Body of pancreas (tissue), 4 donors: ENCODE data around the gene MMP2. TPM values are rescaled to one million over a fixed set of nuclear protein-coding genes. Genes with fewer than 3 reads are reported as not detected.

ENCODE experiments used
- ATAC-seq: fragments of 150-250 bp; one replicate; pipeline ENCODE4 v1.9.1; 2016
- DNase-seq, 4 donors: peaks; one replicate each; pipeline ENCODE4 v3.0.0-alpha.2; 2019
- H3K27ac ChIP-seq, 4 donors: fragments of 200-600 bp; sonication (generic); 1 replicate in 3 of 4; 2 replicates in 1 of 4; pipeline versions ENCODE4 v1.5.1 to v1.6.1; 2016 to 2019; ENCODE audit warnings: mild to moderate bottlenecking in 1 of 4, mixed read lengths in 1 of 4, moderate library complexity in 1 of 4
- H3K27me3 ChIP-seq, 2 donors: fragments of 200-600 bp; sonication (generic); one replicate each; pipeline ENCODE4 v1.6.0; 2016; ENCODE audit warnings: mild to moderate bottlenecking in 1 of 2
- H3K36me3 ChIP-seq, 2 donors: fragments of 200-600 bp; sonication (generic); replicated peaks in 1 of 2; 2 replicates each; pipeline ENCODE4 v1.5.1; 2016; ENCODE audit warnings: low read depth in 2 of 2; ENCODE audit not compliant: insufficient read depth in 1 of 2
- H3K4me1 ChIP-seq: fragments of 200-600 bp; sonication (generic); one replicate; pipeline ENCODE4 v1.6.0; 2016
- H3K4me3 ChIP-seq, 2 donors: fragments of 200-600 bp; sonication (generic); 1 replicate in 1 of 2; 2 replicates in 1 of 2; pipeline ENCODE4 v1.5.1; 2016 to 2019
- H3K9me3 ChIP-seq, 3 donors: fragments of 200-600 bp; sonication (generic); 1 replicate in 2 of 3; 2 replicates in 1 of 3; pipeline ENCODE4 v1.5.1; 2016
- POLR2A ChIP-seq, 3 donors: fragments of 450-650 bp; IDR thresholded peaks; one replicate each; pipeline ENCODE4 v1.6.1; 2016; ENCODE audit warnings: antibody characterized with exemption in 3 of 3, mild to moderate bottlenecking in 2 of 3
- WGBS, 2 donors: methylation state at CpG; one replicate each; pipeline ENCODE4 v1.1.5; 2017; 5-methylcytosine and 5-hydroxymethylcytosine counted together
- intact Hi-C: fragments of 100-400 bp; cut with DNase I; formaldehyde crosslinking; loops from one replicate; pipeline ENCODE4 v1.15.1; 2023
- total RNA-seq, 2 donors: library from RNA; depleted of rRNA; stranded (reverse); fragments of >200 nt; gene quantifications; one replicate each; pipeline ENCODE4 v1.1.0, GENCODE V29; 2016
- TF ChIP-seq, protein P1 (sequence below), 7 experiments: fragments of 450-650 bp in 4 of 7; fragments of 200-600 bp in 3 of 7; sonication (generic) in 3 of 7; IDR thresholded peaks; one replicate each; pipeline ENCODE4 v1.5.1; 2016 to 2019; ENCODE audit warnings: antibody characterized with exemption in 7 of 7

MMP2 gene
- total RNA-seq, 2 donors from 2014 or later = 58.7 to 76.0 TPM

DNA sequence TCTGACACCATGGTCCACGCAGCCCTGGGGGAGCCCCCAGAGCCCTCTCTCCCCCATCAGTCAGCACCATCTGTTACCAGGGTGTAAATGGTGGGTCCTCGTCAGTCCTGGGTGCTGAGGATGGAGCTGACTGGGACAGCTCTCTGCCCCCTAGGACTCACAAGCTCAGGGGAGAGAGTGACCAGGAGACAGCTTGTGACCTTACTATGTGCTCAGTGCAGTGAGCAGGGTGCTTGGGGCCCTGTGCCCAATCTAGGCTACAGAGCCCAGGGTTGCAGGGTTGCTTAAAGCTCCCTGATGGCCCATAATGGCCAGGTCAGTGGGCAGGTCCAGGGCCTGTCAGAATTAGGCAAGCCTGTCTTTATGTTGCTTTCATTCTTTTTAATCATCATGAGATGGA is 11.3 kb downstream of the MMP2 start:
- 83 to 89% methylated on average over 2 of the region's 2 CpGs for WGBS, 2 donors
- H3K9me3 ChIP-seq = no peaks in the 10 kb centered on the region
- no peak overlapping the region for H3K27ac ChIP-seq
- intact Hi-C loops = no loop called here
- TF ChIP-seq, protein P1, sequence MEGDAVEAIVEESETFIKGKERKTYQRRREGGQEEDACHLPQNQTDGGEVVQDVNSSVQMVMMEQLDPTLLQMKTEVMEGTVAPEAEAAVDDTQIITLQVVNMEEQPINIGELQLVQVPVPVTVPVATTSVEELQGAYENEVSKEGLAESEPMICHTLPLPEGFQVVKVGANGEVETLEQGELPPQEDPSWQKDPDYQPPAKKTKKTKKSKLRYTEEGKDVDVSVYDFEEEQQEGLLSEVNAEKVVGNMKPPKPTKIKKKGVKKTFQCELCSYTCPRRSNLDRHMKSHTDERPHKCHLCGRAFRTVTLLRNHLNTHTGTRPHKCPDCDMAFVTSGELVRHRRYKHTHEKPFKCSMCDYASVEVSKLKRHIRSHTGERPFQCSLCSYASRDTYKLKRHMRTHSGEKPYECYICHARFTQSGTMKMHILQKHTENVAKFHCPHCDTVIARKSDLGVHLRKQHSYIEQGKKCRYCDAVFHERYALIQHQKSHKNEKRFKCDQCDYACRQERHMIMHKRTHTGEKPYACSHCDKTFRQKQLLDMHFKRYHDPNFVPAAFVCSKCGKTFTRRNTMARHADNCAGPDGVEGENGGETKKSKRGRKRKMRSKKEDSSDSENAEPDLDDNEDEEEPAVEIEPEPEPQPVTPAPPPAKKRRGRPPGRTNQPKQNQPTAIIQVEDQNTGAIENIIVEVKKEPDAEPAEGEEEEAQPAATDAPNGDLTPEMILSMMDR (IDR thresholded peaks at IDR 0.05) = no peak
- TF ChIP-seq POLR2A (IDR thresholded peaks at IDR 0.05) = no peak
- no peak overlapping the region for H3K4me3 ChIP-seq
- DNase-seq (no peak), ATAC-seq (no peak)
- H3K27me3 ChIP-seq = no peaks in the 10 kb centered on the region
- H3K36me3 ChIP-seq = no peaks in the 10 kb centered on the region
- no peaks in the 10 kb centered on the region for H3K4me1 ChIP-seq

DNA sequence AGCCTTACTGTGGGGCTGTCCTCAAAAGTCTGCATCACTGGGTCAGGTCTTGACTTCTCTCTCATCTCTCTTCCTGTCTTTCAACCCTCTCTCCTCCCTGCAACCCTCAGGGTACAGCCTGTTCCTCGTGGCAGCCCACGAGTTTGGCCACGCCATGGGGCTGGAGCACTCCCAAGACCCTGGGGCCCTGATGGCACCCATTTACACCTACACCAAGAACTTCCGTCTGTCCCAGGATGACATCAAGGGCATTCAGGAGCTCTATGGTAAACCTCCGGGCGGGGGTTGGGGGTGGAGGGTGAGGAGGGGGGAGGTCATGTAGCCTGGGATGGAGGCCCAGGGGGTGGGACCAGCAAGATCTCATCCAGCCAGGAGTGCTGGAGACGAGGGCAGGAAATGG is 12.7 kb downstream of the MMP2 start:
- H3K27ac ChIP-seq = no peak overlapping the region
- H3K4me3 ChIP-seq = no peak overlapping the region
- no peak for DNase-seq
- H3K9me3 ChIP-seq = no peaks in the 10 kb centered on the region
- no peaks in the 10 kb centered on the region for H3K27me3 ChIP-seq
- 58 to 61% methylated on average over 7 of the region's 7 CpGs for WGBS, 2 donors
- H3K36me3 ChIP-seq = no peaks in the 10 kb centered on the region
- no peak for TF ChIP-seq POLR2A (IDR thresholded peaks at IDR 0.05)
- TF ChIP-seq, protein P1 (IDR thresholded peaks at IDR 0.05) = no peak
- ATAC-seq = peak; percentile 8
- intact Hi-C loops = no loop called here
- H3K4me1 ChIP-seq = no peaks in the 10 kb centered on the region

DNA sequence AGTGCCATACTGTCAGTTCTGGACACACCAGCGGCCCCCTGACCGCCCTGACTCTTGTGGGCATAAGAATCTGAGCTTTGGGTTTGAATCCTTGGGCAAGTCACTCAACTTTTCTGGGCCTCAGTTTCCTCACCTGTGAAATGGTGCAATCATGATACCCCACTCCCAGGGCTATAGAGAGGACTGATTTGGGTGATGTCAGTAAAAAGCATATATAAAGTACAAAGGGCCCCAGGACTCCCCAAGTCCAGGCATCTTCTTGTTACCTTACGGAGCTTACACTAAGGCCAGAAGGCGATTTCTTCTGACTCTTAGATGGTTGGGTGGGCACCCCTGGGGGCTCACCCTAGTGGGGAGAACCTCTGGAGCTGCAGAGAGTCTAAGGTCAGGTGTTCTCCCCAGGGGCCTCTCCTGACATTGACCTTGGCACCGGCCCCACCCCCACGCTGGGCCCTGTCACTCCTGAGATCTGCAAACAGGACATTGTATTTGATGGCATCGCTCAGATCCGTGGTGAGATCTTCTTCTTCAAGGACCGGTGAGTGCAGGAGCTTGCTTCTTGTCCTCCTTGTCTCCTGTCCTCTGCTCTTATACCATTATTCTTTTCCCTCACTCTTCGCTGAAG is 13.9 kb downstream of the MMP2 start:
- Histone ChIP-seq H3K4me1 (no peaks in the 10 kb centered on the region), H3K9me3 (no peaks in the 10 kb centered on the region), H3K36me3 (no peaks in the 10 kb centered on the region), H3K27ac (no peak overlapping the region), H3K27me3 (no peaks in the 10 kb centered on the region), H3K4me3 (no peak overlapping the region)
- DNase-seq (no peak), ATAC-seq (no peak)
- TF ChIP-seq POLR2A (IDR thresholded peaks at IDR 0.05) = no peak
- TF ChIP-seq, protein P1 (IDR thresholded peaks at IDR 0.05) = no peak
- 75 to 79% methylated on average over 10 of the region's 10 CpGs for WGBS, 2 donors
- intact Hi-C loops = no loop called here

DNA sequence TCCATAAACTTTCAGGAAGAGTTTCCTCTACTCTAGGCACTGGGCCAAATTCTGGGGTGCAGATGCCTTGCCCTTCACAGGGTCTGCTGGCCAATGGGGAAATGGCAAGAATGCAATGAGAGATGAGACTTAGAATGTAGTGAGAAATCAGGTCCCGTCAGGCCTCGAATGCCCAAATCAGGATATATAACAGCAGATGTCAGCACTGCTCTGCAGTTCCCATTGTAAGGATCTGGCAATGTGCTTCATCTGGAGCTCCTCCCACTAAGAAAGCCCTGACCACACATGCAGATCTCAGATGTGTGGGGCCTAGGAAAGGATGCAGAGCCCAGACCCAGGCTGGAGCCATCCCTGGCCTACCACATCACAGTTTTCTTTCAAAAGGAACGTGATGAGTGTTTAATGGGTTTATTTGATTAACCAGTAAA is 16.0 kb downstream of the MMP2 start:
- Histone ChIP-seq H3K27ac (no peak overlapping the region), H3K4me3 (no peak overlapping the region), H3K4me1 (no peaks in the 10 kb centered on the region), H3K36me3 (no peaks in the 10 kb centered on the region), H3K9me3 (no peaks in the 10 kb centered on the region), H3K27me3 (no peaks in the 10 kb centered on the region)
- TF ChIP-seq, protein P1 (IDR thresholded peaks at IDR 0.05) = peak in 4 of 7 experiments; percentile 32 to 54 (median 39)
- TF ChIP-seq POLR2A (IDR thresholded peaks at IDR 0.05) = no peak
- ATAC-seq (peak; percentile 54), DNase-seq (peak; percentile 29 to 72 (median 53))
- intact Hi-C loops = no loop called here
- WGBS, 2 donors = 27 to 36% methylated on average over 3 of the region's 3 CpGs
